Hepatocyte (in vitro differentiated cells): ENCODE data around the gene NTNG1.

ENCODE experiments used
- EZH2 ChIP-seq: fragments of 200-600 bp; sonication (generic); IDR thresholded peaks from 2 replicates; pipeline ENCODE4 v1.6.1; 2016; ENCODE audit warnings: antibody characterized with exemption, mild to moderate bottlenecking, borderline replicate concordance
- EZH2phosphoT487 ChIP-seq: fragments of 200-600 bp; sonication (generic); IDR thresholded peaks from one replicate; pipeline ENCODE4 v1.6.1; 2018; ENCODE audit warnings: antibody characterized with exemption, mild to moderate bottlenecking, low read depth, moderate library complexity; ENCODE audit not compliant: unreplicated experiment, severe bottlenecking
- TF ChIP-seq, protein P1 (sequence below): fragments of 200-600 bp; sonication (generic); IDR thresholded peaks from 2 replicates; pipeline ENCODE4 v1.5.1; 2016; ENCODE audit warnings: antibody characterized with exemption, mild to moderate bottlenecking; ENCODE audit not compliant: poor library complexity

DNA sequence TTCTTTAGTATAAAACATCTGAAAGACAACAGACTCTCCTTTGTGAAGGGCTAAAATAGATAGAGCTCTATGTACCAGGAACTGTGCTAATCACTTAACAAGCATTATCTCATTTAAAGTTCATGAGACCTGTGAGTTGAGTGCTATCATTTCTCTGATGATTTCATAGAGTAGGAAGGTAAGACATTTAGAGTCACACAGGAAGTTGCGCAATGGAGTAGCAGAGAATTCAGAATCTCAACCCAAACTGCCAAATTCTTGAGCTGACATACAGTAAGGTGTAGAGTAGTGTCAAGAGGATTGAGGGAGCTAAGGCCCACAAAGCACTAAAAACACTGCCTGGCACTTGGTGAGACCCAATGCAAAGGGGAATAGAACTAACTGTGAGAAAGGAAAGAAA is 384.3 kb downstream of the NTNG1 start:
- TF ChIP-seq, protein P1, sequence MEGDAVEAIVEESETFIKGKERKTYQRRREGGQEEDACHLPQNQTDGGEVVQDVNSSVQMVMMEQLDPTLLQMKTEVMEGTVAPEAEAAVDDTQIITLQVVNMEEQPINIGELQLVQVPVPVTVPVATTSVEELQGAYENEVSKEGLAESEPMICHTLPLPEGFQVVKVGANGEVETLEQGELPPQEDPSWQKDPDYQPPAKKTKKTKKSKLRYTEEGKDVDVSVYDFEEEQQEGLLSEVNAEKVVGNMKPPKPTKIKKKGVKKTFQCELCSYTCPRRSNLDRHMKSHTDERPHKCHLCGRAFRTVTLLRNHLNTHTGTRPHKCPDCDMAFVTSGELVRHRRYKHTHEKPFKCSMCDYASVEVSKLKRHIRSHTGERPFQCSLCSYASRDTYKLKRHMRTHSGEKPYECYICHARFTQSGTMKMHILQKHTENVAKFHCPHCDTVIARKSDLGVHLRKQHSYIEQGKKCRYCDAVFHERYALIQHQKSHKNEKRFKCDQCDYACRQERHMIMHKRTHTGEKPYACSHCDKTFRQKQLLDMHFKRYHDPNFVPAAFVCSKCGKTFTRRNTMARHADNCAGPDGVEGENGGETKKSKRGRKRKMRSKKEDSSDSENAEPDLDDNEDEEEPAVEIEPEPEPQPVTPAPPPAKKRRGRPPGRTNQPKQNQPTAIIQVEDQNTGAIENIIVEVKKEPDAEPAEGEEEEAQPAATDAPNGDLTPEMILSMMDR: no peak
- no peak for TF ChIP-seq EZH2
- TF ChIP-seq EZH2phosphoT487: no peak
